Mesothelial cell of epicardium (in vitro differentiated cells): Measurements from ENCODE around the gene EFCAB8. TPM values are rescaled to one million over a fixed set of nuclear protein-coding genes. Genes with fewer than 3 reads are reported as not detected.

Source experiments
- DNase-seq, 2 experiments: peaks; one replicate each; pipeline ENCODE4 v3.0.0; 2021; ENCODE audit warnings: low spot score in 2 of 2; ENCODE audit not compliant: unreplicated experiment in 2 of 2
- H3K27ac Mint-ChIP-seq: 2 replicates; pipeline ENCODE4 v1.8.0; 2021; ENCODE audit warnings: mixed read lengths
- H3K27me3 Mint-ChIP-seq: 2 replicates; pipeline ENCODE4 v1.8.0; 2021; ENCODE audit warnings: low read depth, mixed read lengths
- H3K36me3 Mint-ChIP-seq: 2 replicates; pipeline ENCODE4 v1.8.0; 2021; ENCODE audit warnings: mixed read lengths
- H3K4me1 Mint-ChIP-seq: 2 replicates; pipeline ENCODE4 v1.8.0; 2021; ENCODE audit warnings: mixed read lengths
- H3K4me3 Mint-ChIP-seq: 2 replicates; pipeline ENCODE4 v1.8.0; 2021; ENCODE audit warnings: mild to moderate bottlenecking, moderate library complexity, mixed read lengths
- H3K9me3 Mint-ChIP-seq: 2 replicates; pipeline ENCODE4 v1.8.0; 2021; ENCODE audit warnings: mixed read lengths
- total RNA-seq: library from RNA; stranded (reverse); gene quantifications from 3 replicates; pipeline ENCODE4 v1.2.1, GENCODE V29; 2021
- TF ChIP-seq, protein P1 (sequence below): fragments of 200-600 bp; sonication (generic); IDR thresholded peaks from one replicate; pipeline ENCODE4 v1.5.0; 2021; ENCODE audit warnings: antibody characterized with exemption; ENCODE audit not compliant: unreplicated experiment

EFCAB8 gene
- total RNA-seq, 1 donor from 2014 or later, result 0.47 TPM

DNA sequence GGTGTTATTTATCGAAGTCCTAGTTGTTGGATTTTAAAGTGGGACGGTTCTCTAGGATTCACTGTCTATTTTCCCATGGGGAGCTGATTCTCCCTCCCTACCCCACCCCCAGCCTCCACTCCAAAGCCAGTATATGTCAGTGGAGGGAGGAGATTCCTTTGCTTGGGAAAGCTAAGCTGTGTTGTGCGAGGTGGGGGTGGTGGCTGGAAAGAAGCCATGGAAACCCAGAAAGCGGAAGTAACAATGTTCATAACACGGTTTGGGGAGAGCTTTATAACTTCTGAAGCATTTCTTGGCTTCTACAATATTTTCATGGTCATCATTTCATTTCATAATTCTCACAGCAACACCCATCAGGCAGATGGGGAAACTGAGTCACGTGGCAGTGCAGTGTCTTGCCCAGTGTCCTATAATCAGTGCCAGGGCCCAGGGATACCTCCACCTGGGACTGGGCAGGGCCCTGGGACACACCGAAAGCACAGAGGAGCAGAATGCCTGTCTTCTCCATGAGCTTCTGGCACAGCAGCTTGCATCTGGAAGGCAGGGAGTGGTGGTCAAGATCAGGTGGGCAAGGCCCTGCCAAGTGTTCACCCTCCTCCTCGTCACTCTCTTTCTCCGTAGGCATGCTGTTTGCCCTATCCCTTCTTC lies 141.0 kb downstream of the EFCAB8 start:
- peaks cover 9% of the 10 kb centered on the region for H3K9me3 Mint-ChIP-seq
- H3K27me3 Mint-ChIP-seq, result peaks cover 25% of the 10 kb centered on the region
- no peak for DNase-seq
- no peak overlapping the region for H3K4me3 Mint-ChIP-seq
- H3K27ac Mint-ChIP-seq, result no peak overlapping the region
- TF ChIP-seq, protein P1, sequence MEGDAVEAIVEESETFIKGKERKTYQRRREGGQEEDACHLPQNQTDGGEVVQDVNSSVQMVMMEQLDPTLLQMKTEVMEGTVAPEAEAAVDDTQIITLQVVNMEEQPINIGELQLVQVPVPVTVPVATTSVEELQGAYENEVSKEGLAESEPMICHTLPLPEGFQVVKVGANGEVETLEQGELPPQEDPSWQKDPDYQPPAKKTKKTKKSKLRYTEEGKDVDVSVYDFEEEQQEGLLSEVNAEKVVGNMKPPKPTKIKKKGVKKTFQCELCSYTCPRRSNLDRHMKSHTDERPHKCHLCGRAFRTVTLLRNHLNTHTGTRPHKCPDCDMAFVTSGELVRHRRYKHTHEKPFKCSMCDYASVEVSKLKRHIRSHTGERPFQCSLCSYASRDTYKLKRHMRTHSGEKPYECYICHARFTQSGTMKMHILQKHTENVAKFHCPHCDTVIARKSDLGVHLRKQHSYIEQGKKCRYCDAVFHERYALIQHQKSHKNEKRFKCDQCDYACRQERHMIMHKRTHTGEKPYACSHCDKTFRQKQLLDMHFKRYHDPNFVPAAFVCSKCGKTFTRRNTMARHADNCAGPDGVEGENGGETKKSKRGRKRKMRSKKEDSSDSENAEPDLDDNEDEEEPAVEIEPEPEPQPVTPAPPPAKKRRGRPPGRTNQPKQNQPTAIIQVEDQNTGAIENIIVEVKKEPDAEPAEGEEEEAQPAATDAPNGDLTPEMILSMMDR, result no peak
- H3K4me1 Mint-ChIP-seq, result no peaks in the 10 kb centered on the region
- no peaks in the 10 kb centered on the region for H3K36me3 Mint-ChIP-seq

DNA sequence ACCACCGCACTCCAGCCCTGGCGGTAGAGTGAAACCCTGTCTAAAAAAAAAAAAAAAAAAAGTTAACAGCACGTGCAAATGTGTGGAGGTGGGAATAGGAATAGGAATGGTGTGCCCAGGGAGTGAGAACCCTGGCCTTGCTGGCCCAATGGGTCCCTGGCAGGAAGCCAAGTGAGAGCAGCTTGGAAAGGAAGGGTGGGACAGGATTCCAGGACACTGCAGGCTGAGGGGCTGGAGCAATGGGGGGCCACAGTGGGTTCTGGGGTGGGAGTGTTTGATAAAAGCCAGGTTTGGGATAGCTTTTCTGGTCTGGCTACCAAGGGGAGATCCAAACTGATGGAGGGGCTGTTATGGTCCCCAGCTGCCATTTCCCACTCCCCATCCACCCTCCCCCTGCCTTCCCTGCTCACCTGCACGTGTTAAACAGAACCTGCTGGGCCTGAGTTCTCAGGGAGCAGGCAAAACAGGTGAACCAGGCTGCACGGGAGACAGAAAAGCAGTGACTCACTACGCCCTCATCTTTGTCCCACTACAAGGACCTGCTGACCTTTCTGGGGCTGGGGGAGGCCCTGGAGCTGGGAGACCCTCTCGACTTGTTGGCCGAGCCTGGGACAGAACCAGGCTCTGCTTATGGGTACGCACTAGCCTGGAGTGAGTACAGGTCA lies 142.2 kb downstream of the EFCAB8 start:
- H3K27me3 Mint-ChIP-seq, result peaks cover 25% of the 10 kb centered on the region
- H3K27ac Mint-ChIP-seq, result no peak overlapping the region
- H3K4me3 Mint-ChIP-seq, result no peak overlapping the region
- no peaks in the 10 kb centered on the region for H3K4me1 Mint-ChIP-seq
- DNase-seq, result no peak
- H3K9me3 Mint-ChIP-seq, result peaks cover 4% of the 10 kb centered on the region
- H3K36me3 Mint-ChIP-seq, result no peaks in the 10 kb centered on the region
- TF ChIP-seq, protein P1, result no peak

DNA sequence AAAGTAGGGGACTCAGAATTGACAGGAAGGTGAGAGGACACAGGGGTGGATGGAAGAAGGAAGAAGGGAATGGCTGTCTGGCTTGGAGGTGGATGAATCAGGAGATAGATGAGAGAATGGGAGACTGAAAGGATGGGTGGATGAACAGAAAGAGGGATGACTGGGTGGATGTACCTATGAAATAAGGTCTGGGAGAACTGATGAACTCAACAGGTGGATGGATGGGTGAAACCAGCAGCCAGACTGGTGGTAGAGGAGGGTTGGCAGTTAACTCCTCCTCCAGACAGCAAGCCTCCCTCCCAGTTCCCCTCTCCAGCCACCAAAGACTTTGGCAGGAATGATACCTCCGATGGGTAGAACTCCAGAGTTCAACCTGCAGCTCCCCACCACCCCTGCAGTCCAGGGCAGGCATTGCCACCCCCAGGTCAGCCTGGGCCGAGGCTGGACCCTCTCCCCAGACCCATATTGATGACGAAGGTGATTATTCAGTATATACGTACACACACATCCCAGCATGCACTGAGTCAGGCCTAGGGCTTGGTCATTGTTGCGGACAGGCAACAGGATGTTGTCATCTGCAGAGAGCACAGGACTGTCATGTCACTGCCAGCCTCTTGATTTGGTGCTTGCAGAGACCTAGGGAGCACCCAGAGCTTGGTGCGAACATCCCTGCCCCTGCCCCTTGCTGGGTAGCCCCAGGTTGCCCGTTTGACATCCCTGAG lies 143.5 kb downstream of the EFCAB8 start:
- H3K4me1 Mint-ChIP-seq, result no peaks in the 10 kb centered on the region
- H3K27me3 Mint-ChIP-seq, result peaks cover 20% of the 10 kb centered on the region
- no peak overlapping the region for H3K4me3 Mint-ChIP-seq
- TF ChIP-seq, protein P1, result no peak
- no peaks in the 10 kb centered on the region for H3K36me3 Mint-ChIP-seq
- peaks cover 4% of the 10 kb centered on the region for H3K9me3 Mint-ChIP-seq
- H3K27ac Mint-ChIP-seq, result no peak overlapping the region
- DNase-seq, result no peak

DNA sequence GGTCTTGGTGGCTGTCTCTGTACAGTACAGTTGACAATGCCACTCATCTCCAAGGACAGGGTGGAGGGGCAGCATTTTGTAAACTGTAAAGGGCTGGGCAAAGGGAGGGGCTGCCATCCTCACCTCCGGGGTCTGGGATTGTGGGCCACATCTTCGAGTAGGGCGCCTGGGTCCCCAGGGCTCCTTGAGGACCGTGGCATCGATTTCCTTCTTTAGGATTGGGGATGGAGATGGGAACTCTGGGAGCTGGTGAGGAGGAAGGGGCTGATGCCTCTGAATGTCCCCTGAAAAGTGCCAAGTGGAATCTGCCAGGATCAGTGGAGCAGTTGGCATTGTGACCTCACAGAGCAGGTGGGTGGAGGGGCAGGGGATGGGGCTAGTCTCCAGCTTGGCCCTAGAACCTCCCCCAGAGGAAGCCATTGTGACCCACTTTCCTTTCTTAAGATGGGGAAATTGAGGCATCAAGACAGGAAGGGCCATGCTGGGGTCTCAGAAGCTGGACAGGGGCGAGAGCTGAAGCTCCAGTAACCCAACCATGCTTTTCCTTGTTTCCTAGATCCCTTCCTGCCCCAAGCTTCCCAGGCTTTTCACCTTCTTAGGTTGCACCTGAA lies 145.5 kb downstream of the EFCAB8 start, which contains the start of gene SUN5:
SUN5 (minus strand) TSS at position 293 of the 611 bp plus-strand sequence; CDS start at position 200, 93 bp downstream.
- TF ChIP-seq, protein P1, result no peak
- DNase-seq, result no peak
- Mint-ChIP-seq H3K27me3 (peaks cover 13% of the 10 kb centered on the region), H3K36me3 (no peaks in the 10 kb centered on the region), H3K4me1 (no peaks in the 10 kb centered on the region), H3K9me3 (peaks cover 4% of the 10 kb centered on the region), H3K27ac (no peak within 1 kb of the TSS), H3K4me3 (no peak within 1 kb of the TSS)

DNA sequence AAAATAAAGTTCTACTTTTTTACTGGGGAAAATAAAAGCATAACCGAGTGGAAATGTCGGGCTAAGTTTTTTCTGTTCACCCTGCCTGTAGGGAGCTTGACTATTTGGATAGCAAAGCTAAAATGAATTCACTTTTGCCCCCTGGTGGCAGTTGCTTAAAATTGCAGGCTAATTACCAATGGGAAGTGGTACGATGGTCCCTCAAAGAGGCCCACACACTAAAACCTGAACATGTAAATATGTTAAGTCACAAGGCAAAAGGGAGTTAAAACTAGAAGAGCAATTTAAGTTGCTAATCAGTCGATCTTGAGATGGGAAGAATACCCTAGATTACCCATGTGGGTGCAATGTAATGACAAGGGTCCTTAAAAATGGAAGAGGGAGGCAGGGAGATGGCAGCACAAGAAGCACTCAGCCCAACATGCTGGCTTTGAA lies 146.4 kb downstream of the EFCAB8 start:
- Mint-ChIP-seq H3K4me3 (no peak overlapping the region), H3K36me3 (no peaks in the 10 kb centered on the region), H3K27ac (no peak overlapping the region), H3K27me3 (peaks cover 7% of the 10 kb centered on the region), H3K4me1 (no peaks in the 10 kb centered on the region), H3K9me3 (peaks cover 4% of the 10 kb centered on the region)
- TF ChIP-seq, protein P1, result peak; percentile 83
- no peak for DNase-seq
